Natural killer cell (primary cell): ENCODE data around the gene CDC45. TPM values are rescaled to one million over a fixed set of nuclear protein-coding genes. Genes with fewer than 3 reads are reported as not detected.

Experiments used
- ATAC-seq, 3 donors: fragments of 150-1000 bp in 2 of 3; fragments of 200-7000 bp in 1 of 3; cut with Tn5 transposase; 1 replicate in 1 of 3; 2 replicates in 2 of 3; pipeline ENCODE4 v1.10.0; 2021; ENCODE audit warnings: mild to moderate bottlenecking in 2 of 3, moderate library complexity in 2 of 3
- DNase-seq, 2 donors: peaks; one replicate each; pipeline versions ENCODE4 v3.0.0 to v3.0.0-alpha.2; 2013 to 2021; ENCODE audit warnings: mixed read lengths in 1 of 2
- H3K27ac ChIP-seq: one replicate; pipeline ENCODE4 v1.5.1; 2013; ENCODE audit warnings: mild to moderate bottlenecking, low read length
- H3K27me3 ChIP-seq: one replicate; pipeline ENCODE4 v1.6.1; 2013; ENCODE audit warnings: low read length; ENCODE audit not compliant: control insufficient read depth, insufficient read depth
- H3K36me3 ChIP-seq: one replicate; pipeline ENCODE4 v1.6.1; 2013; ENCODE audit warnings: low read length; ENCODE audit not compliant: control insufficient read depth, insufficient read depth
- H3K4me1 ChIP-seq: one replicate; pipeline ENCODE4 v1.6.1; 2013; ENCODE audit warnings: low read length; ENCODE audit not compliant: control insufficient read depth, insufficient read depth
- H3K4me3 ChIP-seq: one replicate; pipeline ENCODE4 v1.5.1; 2013; ENCODE audit warnings: low read length
- H3K9me3 ChIP-seq: one replicate; pipeline ENCODE4 v1.6.1; 2013; ENCODE audit warnings: low read length; ENCODE audit not compliant: control insufficient read depth, insufficient read depth
- H3K27ac Mint-ChIP-seq, 2 donors: one replicate each; pipeline ENCODE4 v1.8.0; 2022; ENCODE audit warnings: mild to moderate bottlenecking in 2 of 2, mixed read lengths in 2 of 2, moderate library complexity in 1 of 2
- H3K27me3 Mint-ChIP-seq, 2 donors: one replicate each; pipeline ENCODE4 v1.8.0; 2022; ENCODE audit warnings: low read depth in 2 of 2, mixed read lengths in 2 of 2
- H3K36me3 Mint-ChIP-seq: one replicate; pipeline ENCODE4 v1.8.0; 2022; ENCODE audit warnings: mixed read lengths
- H3K4me1 Mint-ChIP-seq, 2 donors: one replicate each; pipeline ENCODE4 v1.8.0; 2022; ENCODE audit warnings: mixed read lengths in 2 of 2
- H3K4me3 Mint-ChIP-seq: one replicate; pipeline ENCODE4 v1.8.0; 2022; ENCODE audit warnings: mild to moderate bottlenecking, moderate library complexity, mixed read lengths
- H3K9me3 Mint-ChIP-seq, 2 donors: one replicate each; pipeline ENCODE4 v1.8.0; 2022; ENCODE audit warnings: mixed read lengths in 2 of 2
- CTCF ChIP-seq: fragments of 200-600 bp; IDR thresholded peaks from one replicate; pipeline ENCODE4 v1.8.0; 2022; ENCODE audit warnings: antibody characterized with exemption
- WGBS: methylation state at CpG from one replicate; pipeline ENCODE4 v1.1.7; 2013; ENCODE audit warnings: missing lambda C conversion rate; ENCODE audit not compliant: insufficient coverage; 5-methylcytosine and 5-hydroxymethylcytosine counted together
- intact Hi-C: fragments of 100-400 bp; cut with micrococcal nuclease; formaldehyde crosslinking; loops from one replicate; pipeline ENCODE4 v1.14.2; 2022
- total RNA-seq, 4 donors: library from RNA; stranded (reverse); fragments of 120-200 nt in 1 of 4; gene quantifications; one replicate each; pipeline versions ENCODE4 v1.2.3 to v1.2.4, GENCODE V29; 2013 to 2022

The CDC45 gene
- total RNA-seq, 3 donors from 2014 or later (not counting 1 experiment from before 2014, with no cell fraction given), result 1.6 to 4.8 (median 3.3) TPM

- WGBS, result 97% methylated on average over 7 of the region's 7 CpGs
- Histone ChIP-seq H3K27me3 (no peaks in the 10 kb centered on the region), H3K4me3 (no peak overlapping the region), H3K27ac (no peak overlapping the region), H3K4me1 (no peaks in the 10 kb centered on the region), H3K36me3 (no peaks in the 10 kb centered on the region), H3K9me3 (no peaks in the 10 kb centered on the region)
- Mint-ChIP-seq H3K36me3 (no peaks in the 10 kb centered on the region), H3K4me3 (no peak overlapping the region), H3K4me1 (no peaks in the 10 kb centered on the region), H3K27me3 (no peaks in the 10 kb centered on the region), H3K27ac (no peak overlapping the region), H3K9me3 (no peaks in the 10 kb centered on the region)
- no peak for TF ChIP-seq CTCF
- intact Hi-C loops, result no loop called here
- no peak for ATAC-seq
- DNase-seq, result no peak
These were observed 19.6 kb downstream of the CDC45 start for GRCh38 chr22:19499236-19499879.

- Mint-ChIP-seq H3K36me3 (no peaks in the 10 kb centered on the region), H3K4me3 (no peak overlapping the region), H3K27me3 (no peaks in the 10 kb centered on the region), H3K27ac (no peak overlapping the region), H3K9me3 (no peaks in the 10 kb centered on the region), H3K4me1 (peaks cover 0 to under 1% of the 10 kb centered on the region in 2 donors)
- Histone ChIP-seq H3K36me3 (no peaks in the 10 kb centered on the region), H3K9me3 (no peaks in the 10 kb centered on the region), H3K27ac (no peak overlapping the region), H3K4me3 (no peak overlapping the region), H3K27me3 (no peaks in the 10 kb centered on the region), H3K4me1 (peaks cover 3% of the 10 kb centered on the region)
- 98% methylated on average over 4 of the region's 4 CpGs for WGBS
- intact Hi-C loops, result no loop called here
- DNase-seq (no peak), ATAC-seq (no peak)
- TF ChIP-seq CTCF, result no peak
These were observed 20.1 kb downstream of the CDC45 start for GRCh38 chr22:19499880-19500242.

- TF ChIP-seq CTCF, result no peak
- Mint-ChIP-seq H3K27me3 (no peaks in the 10 kb centered on the region), H3K4me3 (no peak overlapping the region), H3K27ac (no peak overlapping the region), H3K9me3 (no peaks in the 10 kb centered on the region), H3K36me3 (no peaks in the 10 kb centered on the region), H3K4me1 (peaks cover 11 to 12% of the 10 kb centered on the region in 2 donors)
- DNase-seq (no peak), ATAC-seq (no peak)
- Histone ChIP-seq H3K4me3 (no peak overlapping the region), H3K9me3 (no peaks in the 10 kb centered on the region), H3K4me1 (peaks cover 19% of the 10 kb centered on the region), H3K27ac (no peak overlapping the region), H3K36me3 (no peaks in the 10 kb centered on the region), H3K27me3 (no peaks in the 10 kb centered on the region)
- intact Hi-C loops, result no loop called here
- WGBS, result no CpG with 5 or more reads among the region's 3 CpGs
These were observed 22.3 kb downstream of the CDC45 start for GRCh38 chr22:19501897-19502447.

- H3K27ac Mint-ChIP-seq, result no peak overlapping the region
- peaks cover 11 to 12% of the 10 kb centered on the region in 2 donors for H3K4me1 Mint-ChIP-seq
- ATAC-seq (no peak), DNase-seq (no peak)
- no peak overlapping the region for H3K4me3 Mint-ChIP-seq
- 83% methylated on average over 7 of the region's 7 CpGs for WGBS
- Histone ChIP-seq H3K36me3 (no peaks in the 10 kb centered on the region), H3K4me3 (no peak overlapping the region), H3K4me1 (peaks cover 19% of the 10 kb centered on the region), H3K9me3 (no peaks in the 10 kb centered on the region), H3K27me3 (no peaks in the 10 kb centered on the region), H3K27ac (no peak overlapping the region)
- no peaks in the 10 kb centered on the region for H3K36me3 Mint-ChIP-seq
- no peak for TF ChIP-seq CTCF
- H3K27me3 Mint-ChIP-seq, result no peaks in the 10 kb centered on the region
- intact Hi-C loops, result no loop called here
- H3K9me3 Mint-ChIP-seq, result no peaks in the 10 kb centered on the region
These were observed 23.6 kb downstream of the CDC45 start for GRCh38 chr22:19503367-19503766.
